Neural progenitor cell (in vitro differentiated cells): ENCODE measurements around the gene SCIN.

Experiments used
- CTCF ChIP-seq: fragments of 200-600 bp; sonication (generic); IDR thresholded peaks from 2 replicates; pipeline ENCODE4 v1.5.1; 2017; ENCODE audit warnings: antibody characterized with exemption, mild to moderate bottlenecking
- EZH2phosphoT487 ChIP-seq: fragments of 200-600 bp; sonication (generic); IDR thresholded peaks from 2 replicates; pipeline ENCODE4 v1.6.1; 2017; ENCODE audit warnings: antibody characterized with exemption

DNA sequence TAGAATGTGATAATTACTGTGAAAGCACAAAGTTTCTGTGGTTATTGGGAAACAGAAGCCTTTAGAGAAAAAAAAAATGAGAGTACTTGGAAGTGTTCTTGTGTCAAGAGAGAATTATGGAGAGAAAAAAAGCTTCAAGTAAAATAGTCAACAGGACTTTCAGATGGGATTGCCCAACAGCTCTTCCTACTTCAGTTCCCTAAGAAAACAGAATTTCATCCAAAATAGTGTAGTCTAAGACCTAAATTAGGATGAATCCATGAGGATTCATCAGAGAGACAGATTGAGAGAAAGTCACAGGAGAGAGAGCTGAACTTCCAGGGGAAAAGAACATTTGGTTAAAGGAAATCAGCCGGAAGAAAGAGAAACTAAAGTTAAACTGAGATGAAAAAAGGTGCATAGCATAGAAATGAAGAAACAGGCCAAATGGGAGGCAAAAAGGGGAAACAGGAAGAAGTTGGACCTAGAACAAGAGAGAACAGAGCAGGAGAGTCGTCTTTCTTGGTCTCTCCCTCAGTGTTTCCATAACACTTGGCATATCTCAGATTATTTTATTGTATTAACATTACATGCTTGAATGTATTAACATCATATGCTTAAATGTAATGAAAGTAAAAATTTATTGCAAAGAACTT lies 2.5 kb downstream of the SCIN start:
- TF ChIP-seq CTCF (no peak), EZH2phosphoT487 (no peak)
